ENCODE results near the gene ZNF593.

Gene ZNF593

GRCh38 chr1:26195805-26196204 lies 26.1 kb downstream of the ZNF593 start:
- H3K4me3 ChIP-seq (ENCODE audit: low read length), result no peak overlapping the region
- DNase-seq (ENCODE audit: low read depth), result no peak
- no peak for TF ChIP-seq CTCF (IDR thresholded peaks at IDR 0.05; ENCODE audit: insufficient read depth, low read depth, low read length, missing control alignments)

GRCh38 chr1:26197301-26197700 lies 27.6 kb downstream of the ZNF593 start:
- no peak for TF ChIP-seq CTCF (IDR thresholded peaks at IDR 0.05; ENCODE audit: insufficient read depth, low read depth, low read length, missing control alignments)
- no peak for DNase-seq (ENCODE audit: low read depth)
- no peak overlapping the region for H3K4me3 ChIP-seq (ENCODE audit: low read length)

GRCh38 chr1:26197813-26198212 lies 28.1 kb downstream of the ZNF593 start:
- no peak for TF ChIP-seq CTCF (IDR thresholded peaks at IDR 0.05; ENCODE audit: insufficient read depth, low read depth, low read length, missing control alignments)
- no peak overlapping the region for H3K4me3 ChIP-seq (ENCODE audit: low read length)
- no peak for DNase-seq (ENCODE audit: low read depth)

GRCh38 chr1:26200413-26200812 lies 30.7 kb downstream of the ZNF593 start:
- DNase-seq (ENCODE audit: low read depth), result no peak
- H3K4me3 ChIP-seq (ENCODE audit: low read length), result no peak overlapping the region
- no peak for TF ChIP-seq CTCF (IDR thresholded peaks at IDR 0.05; ENCODE audit: insufficient read depth, low read depth, low read length, missing control alignments)

GRCh38 chr1:26203642-26204318 lies 34.1 kb downstream of the ZNF593 start:
- no peak for DNase-seq (ENCODE audit: low read depth)
- TF ChIP-seq CTCF (IDR thresholded peaks at IDR 0.05; ENCODE audit: insufficient read depth, low read depth, low read length, missing control alignments), result no peak
- no peak overlapping the region for H3K4me3 ChIP-seq (ENCODE audit: low read length)

GRCh38 chr1:26210147-26210870 lies 40.6 kb downstream of the ZNF593 start:
- DNase-seq (ENCODE audit: low read depth), result no peak
- no peak for TF ChIP-seq CTCF (IDR thresholded peaks at IDR 0.05; ENCODE audit: insufficient read depth, low read depth, low read length, missing control alignments)

More at GRCh38 chr1:26210147-26210870, 40.6 kb downstream of the ZNF593 start:
- no peak overlapping the region for H3K4me3 ChIP-seq (ENCODE audit: low read length)

Measured in epithelial cell of esophagus (primary cell).